NCI-H226 (cell line): ENCODE measurements around the gene ACSF3.

Experiments used
- DNase-seq: peaks from one replicate; pipeline ENCODE4 v3.0.0-alpha.2; 2015

ACSF3 gene

DNA sequence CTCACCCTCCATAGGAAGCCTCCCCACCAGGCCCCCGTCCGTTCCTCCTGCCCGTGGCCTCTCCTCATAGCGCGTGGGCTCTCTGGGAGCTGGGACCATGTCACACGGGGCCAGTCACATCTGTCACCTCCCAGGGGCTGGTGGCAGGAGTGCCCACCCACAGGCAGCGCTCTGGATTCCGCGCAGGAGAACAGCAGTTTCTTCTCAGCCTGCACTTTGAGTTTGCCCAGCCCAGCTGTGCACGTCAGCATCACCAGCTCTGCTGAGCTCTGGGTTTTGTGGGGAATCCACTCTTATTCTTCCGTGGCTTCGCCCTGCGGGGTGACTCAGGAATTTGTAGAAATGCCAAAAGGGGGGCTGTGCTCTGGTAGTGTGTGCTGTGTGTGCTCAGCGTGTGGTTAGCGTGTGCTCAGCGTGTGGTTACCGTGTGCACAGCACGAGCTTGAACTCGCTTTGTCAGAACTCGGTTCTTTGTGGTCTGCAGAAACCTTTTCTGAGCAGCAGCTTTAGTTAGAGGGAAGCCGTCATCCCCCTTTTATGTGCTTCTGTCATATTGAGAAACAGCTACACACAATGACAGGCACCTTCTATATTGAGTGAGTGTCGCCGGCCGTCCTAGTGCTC is 3.2 kb downstream of the ACSF3 start:
- no peak for DNase-seq

DNA sequence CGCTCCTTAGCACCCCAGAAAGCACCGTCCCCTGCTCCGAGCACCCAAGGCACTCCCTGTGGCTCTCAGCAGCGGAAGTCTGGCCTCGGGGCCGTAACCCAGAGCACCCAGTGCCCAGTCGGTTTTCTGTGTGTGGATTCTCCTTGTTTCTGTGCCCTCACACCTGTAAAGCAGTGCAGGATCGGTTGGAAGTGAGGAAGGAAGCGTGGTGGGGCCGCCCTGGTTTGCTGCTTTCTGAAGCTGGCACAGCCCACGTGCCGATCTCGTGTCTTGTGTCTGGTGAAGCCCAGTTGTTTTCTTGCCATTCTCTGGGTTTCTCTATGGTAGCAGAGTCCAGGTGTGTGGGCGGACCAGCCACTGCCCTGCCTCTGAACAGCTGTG is 3.7 kb downstream of the ACSF3 start:
- DNase-seq: no peak

- no peak for DNase-seq
Observed at GRCh38 chr16:89098767-89099430, 5.2 kb downstream of the ACSF3 start.

- DNase-seq: no peak
Observed at GRCh38 chr16:89099905-89100304, 6.3 kb downstream of the ACSF3 start.

DNA sequence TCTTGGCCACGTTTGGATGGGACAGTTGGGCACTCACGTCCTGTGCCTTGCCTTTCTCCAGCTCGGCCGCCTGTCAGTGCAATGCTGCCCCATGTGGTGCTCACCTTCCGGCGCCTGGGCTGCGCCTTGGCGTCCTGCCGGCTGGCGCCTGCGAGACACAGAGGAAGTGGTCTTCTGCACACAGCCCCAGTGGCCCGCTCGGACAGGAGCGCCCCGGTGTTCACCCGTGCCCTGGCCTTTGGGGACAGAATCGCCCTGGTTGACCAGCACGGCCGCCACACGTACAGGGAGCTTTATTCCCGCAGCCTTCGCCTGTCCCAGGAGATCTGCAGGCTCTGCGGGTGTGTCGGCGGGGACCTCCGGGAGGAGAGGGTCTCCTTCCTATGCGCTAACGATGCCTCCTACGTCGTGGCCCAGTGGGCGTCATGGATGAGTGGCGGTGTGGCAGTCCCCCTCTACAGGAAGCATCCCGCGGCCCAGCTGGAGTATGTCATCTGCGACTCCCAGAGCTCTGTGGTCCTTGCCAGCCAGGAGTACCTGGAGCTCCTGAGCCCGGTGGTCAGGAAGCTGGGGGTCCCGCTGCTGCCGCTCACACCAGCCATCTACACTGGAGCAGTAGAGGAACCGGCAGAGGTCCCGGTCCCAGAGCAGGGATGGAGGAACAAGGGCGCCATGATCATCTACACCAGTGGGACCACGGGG is 7.1 kb downstream of the ACSF3 start:
- DNase-seq: no peak

DNA sequence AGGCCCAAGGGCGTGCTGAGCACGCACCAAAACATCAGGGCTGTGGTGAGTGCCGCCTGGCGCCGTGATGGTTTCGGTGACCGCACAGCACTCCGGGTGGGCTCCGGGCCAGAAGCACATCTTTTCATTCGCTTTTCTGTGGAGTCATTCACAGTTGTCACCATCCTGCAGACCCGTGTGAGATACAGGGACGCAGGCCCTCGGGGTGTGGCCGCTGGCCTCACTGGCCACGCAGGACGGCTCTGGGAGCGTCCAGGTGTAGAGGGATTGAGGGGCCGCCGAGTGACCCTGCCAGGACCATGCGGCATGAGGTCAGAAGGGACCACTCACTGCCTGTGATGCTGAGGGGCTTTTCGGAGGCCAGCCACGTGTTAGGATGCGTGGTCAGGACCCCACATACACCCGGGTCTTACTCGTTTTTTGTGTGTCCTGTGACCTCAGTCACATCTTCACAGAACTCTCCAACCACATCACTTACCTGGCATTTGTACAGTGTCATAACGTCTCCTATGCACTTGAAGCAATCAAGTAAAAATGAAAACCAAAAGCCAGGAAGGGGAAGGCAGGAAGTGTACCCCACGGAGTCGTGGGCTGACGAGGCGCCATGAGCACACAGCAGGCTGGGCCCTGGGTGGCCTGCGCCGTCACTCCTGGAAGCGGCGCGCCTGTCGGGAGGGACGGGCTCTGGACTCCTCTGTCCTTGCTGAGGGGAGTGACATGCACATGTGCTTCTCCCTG is 7.8 kb downstream of the ACSF3 start:
- no peak for DNase-seq

GRCh38 chr16:89102041-89102471 is 8.4 kb downstream of the ACSF3 start:
- no peak for DNase-seq

- no peak for DNase-seq
Observed at GRCh38 chr16:89102481-89103073, 8.9 kb downstream of the ACSF3 start.

GRCh38 chr16:89103156-89103555 is 9.5 kb downstream of the ACSF3 start:
- no peak for DNase-seq

DNA sequence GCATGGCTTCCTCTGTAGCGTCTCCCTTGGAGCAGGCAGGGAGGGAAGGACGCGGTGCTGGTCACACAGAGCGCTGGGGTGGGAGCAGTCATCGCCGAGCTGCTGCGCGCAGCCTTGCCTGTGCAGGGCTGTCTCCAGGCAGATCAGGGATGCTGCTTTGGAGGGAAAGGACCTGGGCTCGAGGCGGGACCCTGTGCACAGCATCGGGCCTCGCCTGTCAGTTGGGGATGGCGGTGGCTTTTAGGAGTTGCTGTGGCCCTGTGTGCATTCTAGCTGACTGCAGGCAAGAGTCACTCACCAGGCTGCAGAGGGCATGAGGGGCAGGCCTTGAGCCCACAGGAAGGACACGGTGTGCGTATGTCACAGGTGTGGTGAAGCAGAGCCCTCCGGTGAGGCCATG is 10.1 kb downstream of the ACSF3 start:
- no peak for DNase-seq

DNA sequence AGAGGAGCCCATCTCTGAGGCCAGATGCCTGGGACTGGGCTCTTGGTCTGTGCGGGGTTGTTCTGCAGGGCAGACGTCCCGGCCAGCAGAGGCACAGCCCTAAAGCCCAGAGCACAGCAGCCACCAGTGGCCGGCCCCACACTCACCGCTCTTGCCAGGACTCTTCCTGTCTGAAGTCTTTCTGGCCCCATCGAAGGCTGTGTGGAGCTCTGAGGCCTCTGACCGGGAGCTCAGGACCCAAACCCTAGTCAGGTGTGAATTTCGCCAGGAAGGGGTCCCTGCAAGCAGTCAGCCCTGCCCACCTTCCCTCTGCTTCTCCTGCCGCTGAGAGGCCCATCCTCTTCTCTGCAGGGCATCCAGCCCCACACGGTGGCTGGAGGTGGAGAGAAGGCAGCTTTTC is 10.7 kb downstream of the ACSF3 start:
- no peak for DNase-seq

DNA sequence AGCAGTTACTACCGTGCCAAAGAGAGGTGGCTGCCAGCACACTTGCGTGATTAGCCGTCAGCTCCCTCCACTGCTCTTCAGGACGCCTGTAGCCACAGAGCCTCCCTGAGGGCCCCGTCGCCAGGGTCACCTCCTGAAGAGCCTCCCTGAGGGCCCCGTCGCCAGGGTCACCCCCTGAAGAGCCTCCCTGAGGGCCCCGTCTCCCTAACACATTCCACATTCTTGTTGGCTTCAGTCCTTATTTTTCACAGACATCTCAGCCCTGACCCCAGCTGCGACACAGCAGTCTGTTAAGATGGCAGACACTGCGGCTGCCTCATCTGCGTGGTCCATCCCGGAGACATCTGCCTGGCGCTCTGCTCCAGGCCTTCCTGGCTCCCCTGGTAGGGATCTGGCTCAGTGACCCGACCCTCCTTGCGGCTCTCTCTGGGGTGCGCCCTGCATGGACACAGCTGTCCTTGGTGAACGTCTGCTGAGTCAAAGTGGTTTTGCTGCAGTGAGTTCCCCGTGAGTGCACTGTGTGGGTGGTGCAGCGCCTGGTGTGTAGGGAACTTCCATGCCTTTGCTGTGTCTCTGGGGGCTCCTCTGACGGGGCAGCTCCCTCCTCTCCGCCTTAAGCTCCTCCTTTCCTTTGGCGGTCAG is 11.4 kb downstream of the ACSF3 start:
- DNase-seq: no peak

GRCh38 chr16:89105599-89106151 is 12.0 kb downstream of the ACSF3 start:
- no peak for DNase-seq

DNA sequence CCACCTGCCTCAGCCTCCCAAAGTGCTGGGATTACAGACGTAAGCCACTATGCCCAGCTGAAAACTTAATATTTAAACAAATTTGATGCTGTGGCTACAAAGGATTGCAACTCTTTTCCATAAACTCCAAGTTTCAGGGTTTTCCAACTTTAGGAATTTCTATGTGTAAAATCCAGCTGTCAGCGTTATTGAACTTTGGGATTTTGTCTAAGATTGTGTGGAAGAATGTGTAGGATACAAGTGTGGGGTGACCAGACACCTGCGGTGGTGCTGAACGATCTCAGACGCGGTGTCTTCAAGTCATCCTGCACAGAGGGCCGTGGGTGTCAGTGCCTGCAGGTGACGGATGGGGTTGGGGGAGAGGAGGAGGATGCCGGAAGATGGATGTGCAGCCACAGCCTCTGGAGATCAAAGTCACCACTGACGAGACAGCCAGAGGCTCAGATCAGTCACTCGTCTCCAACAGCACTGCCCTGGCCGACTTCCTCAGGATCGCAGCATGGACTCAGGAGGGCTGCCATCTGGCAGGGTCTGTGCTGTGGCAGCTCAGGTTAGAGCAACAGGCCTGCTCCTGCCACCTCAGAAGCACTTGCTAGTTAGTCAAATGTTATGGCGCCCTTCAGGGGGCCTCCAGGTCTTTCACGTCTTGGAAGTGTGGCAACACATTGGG is 13.0 kb downstream of the ACSF3 start:
- DNase-seq: no peak

- DNase-seq: no peak
Observed at GRCh38 chr16:89107203-89107582, 13.5 kb downstream of the ACSF3 start.

- DNase-seq: no peak
Observed at GRCh38 chr16:89108416-89108815, 14.8 kb downstream of the ACSF3 start.

DNA sequence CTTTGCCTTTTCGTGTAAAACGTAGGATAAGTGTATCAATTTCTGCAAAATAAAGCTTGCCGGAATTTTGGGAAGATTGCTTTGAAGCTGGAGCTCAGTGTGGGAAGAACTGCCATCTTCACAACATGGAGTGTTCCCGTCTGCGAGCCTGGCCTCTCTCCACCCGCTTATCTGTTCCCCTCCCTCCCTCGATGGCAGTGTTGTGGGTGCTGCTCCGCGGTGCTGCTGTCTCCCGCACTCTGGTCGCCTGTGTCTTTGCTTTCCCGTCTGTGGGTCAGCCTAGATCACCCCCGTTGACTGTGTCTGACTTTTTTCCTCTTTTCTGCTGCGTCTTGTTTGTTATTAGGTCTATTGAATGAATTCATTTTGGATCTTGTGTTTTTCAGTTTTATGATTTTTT is 17.0 kb downstream of the ACSF3 start:
- no peak for DNase-seq

DNA sequence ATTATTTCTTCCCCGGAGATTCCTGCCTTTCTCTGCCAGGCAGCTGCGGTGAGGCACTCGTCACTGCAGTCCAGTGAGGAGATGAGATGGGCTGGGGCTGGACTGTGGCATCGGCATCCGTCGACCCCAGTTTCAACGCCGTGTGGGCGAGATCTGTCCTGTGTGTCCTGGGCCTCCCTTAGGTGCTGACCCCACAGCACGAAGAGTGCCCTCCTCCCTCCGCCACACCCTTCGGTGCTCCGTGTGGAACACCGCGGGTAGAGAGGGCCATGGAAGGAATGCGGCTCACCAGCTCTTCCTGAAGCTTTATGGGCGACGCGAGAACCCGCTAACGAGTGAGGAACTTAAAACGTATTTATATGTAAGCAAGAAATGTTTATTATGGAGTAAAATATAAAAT is 17.6 kb downstream of the ACSF3 start:
- no peak for DNase-seq

DNA sequence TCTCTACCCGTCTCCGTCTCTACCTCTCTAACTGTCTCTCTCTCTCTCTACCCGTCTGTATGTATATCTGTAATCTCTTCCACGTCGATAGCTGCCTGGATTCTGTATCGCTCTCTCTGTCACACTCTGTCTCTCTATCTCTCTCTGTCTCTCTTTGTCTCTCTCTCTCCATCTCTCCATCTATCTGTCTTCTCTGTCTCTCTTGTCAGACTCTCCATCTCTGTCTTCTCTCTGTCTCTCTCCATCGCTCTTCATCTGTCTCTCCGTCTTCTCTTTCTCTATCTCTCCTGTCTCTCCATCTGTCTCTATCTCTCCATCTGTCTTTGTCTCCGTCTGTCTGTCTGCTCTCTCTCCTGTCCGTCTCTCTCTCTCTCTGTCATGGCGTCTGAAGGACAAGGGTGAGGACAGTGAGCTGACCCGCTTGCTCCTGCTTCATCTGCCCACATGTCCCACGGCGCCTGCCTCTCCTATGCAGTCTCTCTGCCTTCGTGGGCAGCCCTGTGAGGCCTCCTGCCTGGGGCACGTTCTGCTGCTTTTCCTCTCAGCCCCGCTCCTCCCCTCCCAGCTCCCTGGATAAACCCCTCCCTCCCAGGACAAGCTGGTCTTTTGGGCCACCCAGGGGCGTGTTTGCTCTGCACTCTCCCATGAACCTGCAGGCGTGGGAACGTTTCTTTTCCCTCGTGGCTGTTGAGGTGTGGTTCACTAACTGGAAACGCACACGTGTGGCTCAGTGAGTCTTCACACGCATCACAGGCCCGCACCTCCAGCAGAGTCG is 18.9 kb downstream of the ACSF3 start:
- DNase-seq: no peak

DNA sequence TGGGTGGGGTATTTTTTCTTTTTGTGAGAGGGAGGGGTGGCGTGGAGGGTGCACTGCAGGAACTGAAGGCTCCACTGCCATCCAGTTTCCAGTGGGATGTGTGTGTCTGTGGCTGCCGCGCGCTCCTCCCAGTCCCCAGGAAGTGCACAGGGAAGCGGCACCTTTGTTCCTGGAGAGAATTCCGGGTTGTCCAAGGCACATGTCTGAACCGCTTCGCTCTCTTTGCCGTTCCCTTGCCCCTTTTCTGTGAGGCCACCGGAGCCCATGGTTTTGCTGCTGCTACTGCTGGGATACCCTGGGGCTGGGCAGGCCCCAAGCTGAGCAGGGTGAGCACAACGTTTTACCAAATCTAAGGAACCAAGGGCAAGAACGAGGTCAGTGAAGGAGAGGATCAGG is 19.5 kb downstream of the ACSF3 start:
- no peak for DNase-seq

DNA sequence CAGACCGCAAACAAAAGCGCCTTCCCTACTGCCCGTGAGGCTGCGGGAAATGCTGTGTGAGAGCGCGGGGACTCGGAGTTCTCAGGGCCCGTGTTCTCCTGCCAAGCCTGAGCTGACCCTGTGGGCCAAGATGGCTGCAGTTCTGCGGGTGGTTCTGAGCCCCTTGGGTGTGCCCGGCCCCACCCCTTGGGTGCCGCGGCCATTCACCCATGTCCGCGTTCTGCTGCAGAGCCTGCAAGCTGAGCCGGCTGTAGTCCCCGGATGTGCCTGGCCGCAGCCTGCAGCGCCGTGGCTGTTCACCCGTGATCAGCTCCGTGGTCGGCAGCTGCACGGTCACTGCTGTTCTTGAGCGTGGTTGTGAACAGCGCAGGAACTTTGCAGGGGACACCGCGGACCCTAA is 20.0 kb downstream of the ACSF3 start:
- DNase-seq: no peak
